ENCODE measurements around the gene HTR3B. TPM values are rescaled to one million over a fixed set of nuclear protein-coding genes. Genes with fewer than 3 reads are reported as not detected.

The HTR3B gene
- total RNA-seq, 2 donors from 2014 or later = not detected

- intact Hi-C loops (cut with DNase I) = loop anchor here (10.0 kb wide), 1 partner anchor 98 kb away; no protein-coding TSS in a partner anchor
- Histone ChIP-seq H3K9ac (ENCODE audit: low read depth in 2 of 2, low read length in 2 of 2) (no peak overlapping the region), H3K9me3 (no peaks in the 10 kb centered on the region), H3K4me1 (no peaks in the 10 kb centered on the region), H3K4me3 (no peak overlapping the region), H3K27ac (no peak overlapping the region), H3K36me3 (no peaks in the 10 kb centered on the region), H3K27me3 (no peaks in the 10 kb centered on the region)
- DNase-seq = no peak
- TF ChIP-seq CTCF (IDR thresholded peaks at IDR 0.05) = no peak
These were observed 88.0 kb downstream of the HTR3B start for GRCh38 chr11:113992459-113993110.

GRCh38 chr11:113994077-113994954 lies 89.7 kb downstream of the HTR3B start:
- Histone ChIP-seq H3K36me3 (no peaks in the 10 kb centered on the region), H3K9ac (ENCODE audit: low read depth in 2 of 2, low read length in 2 of 2) (no peak overlapping the region), H3K4me3 (no peak overlapping the region), H3K27ac (no peak overlapping the region), H3K27me3 (no peaks in the 10 kb centered on the region), H3K4me1 (no peaks in the 10 kb centered on the region), H3K9me3 (no peaks in the 10 kb centered on the region)
- DNase-seq = no peak
- TF ChIP-seq CTCF (IDR thresholded peaks at IDR 0.05) = peak; percentile 55
- intact Hi-C loops (cut with DNase I) = loop anchor here (1.0 to 10.0 kb wide), 2 partner anchors 100 to 267 kb away; no protein-coding TSS in a partner anchor

Other genes starting within 250 kb of the HTR3B start
- gene TMPRSS5, start 198.5 kb upstream of the HTR3B start, total RNA-seq = under 1 TPM; 0.11 to 0.59 TPM
- 10 to 100 TPM; 12.3 to 17.8 TPM for gene ZW10, start 131.1 kb upstream of the HTR3B start, total RNA-seq
- not detected for gene CLDN25, start 125.0 kb upstream of the HTR3B start, total RNA-seq
- 10 to 100 TPM; 25.7 to 35.3 TPM for gene USP28, start 29.2 kb upstream of the HTR3B start, total RNA-seq
- gene HTR3A, start 70.3 kb downstream of the HTR3B start, total RNA-seq = under 1 TPM in 1 of 2 donors, not detected in 1; 0.90 TPM
- gene ZBTB16, start 154.9 kb downstream of the HTR3B start, total RNA-seq = 10 to 100 TPM in 1 of 2 donors, 1 to 10 TPM in 1; 2.0 to 13.7 TPM